ENCODE data around the gene ZNF20. TPM values are rescaled to one million over a fixed set of nuclear protein-coding genes. Genes with fewer than 3 reads are reported as not detected.

The ZNF20 gene
- 1 to 10 TPM in 5 of 6 donors, not detected in 1; 1.9 to 5.4 (median 4.1) TPM for total RNA-seq

- WGBS, 2 donors, result 0% methylated on average over 10 to 48 of the region's 49 CpGs
Observed at GRCh38 chr19:12139885-12140544, at the start of gene ZNF20. Gene ZNF20 (minus strand): TSS chr19:12140350. CDS start chr19:12140182, 168 bp downstream.

GRCh38 chr19:12187625-12188024 lies 47.5 kb upstream of the ZNF20 start:
- Histone ChIP-seq H3K27me3 (no peaks in the 10 kb centered on the region), H3K4me3 (no peak overlapping the region), H3K27ac (no peak overlapping the region), H3K4me1 (no peaks in the 10 kb centered on the region), H3K9me3 (peaks cover 40 to 94% (median 83%) of the 10 kb centered on the region in 4 donors), H3K36me3 (peaks cover 20 to 66% (median 44%) of the 10 kb centered on the region in 4 donors)
- DNase-seq (no peak), ATAC-seq (ENCODE audit: low FRiP score in 2 of 2) (no peak)
- 92 to 96% methylated on average over 6 of the region's 6 CpGs for WGBS, 2 donors
- TF ChIP-seq EP300 (IDR thresholded peaks at IDR 0.05) (no peak), CTCF (IDR thresholded peaks at IDR 0.05) (no peak), POLR2AphosphoS5 (IDR thresholded peaks at IDR 0.05) (no peak), POLR2A (IDR thresholded peaks at IDR 0.05) (no peak)

More at GRCh38 chr19:12139885-12140544, at the start of gene ZNF20:
- peak in 1 of 6 experiments; percentile 8 for TF ChIP-seq CTCF (IDR thresholded peaks at IDR 0.05)
- TF ChIP-seq EP300 (IDR thresholded peaks at IDR 0.05), result no peak
- peak in 3 of 4 donors; percentile 53 to 67 (median 61) for TF ChIP-seq POLR2A (IDR thresholded peaks at IDR 0.05)
- TF ChIP-seq POLR2AphosphoS5 (IDR thresholded peaks at IDR 0.05), result peak; percentile 45 to 49
- DNase-seq (peak; percentile 98), ATAC-seq (ENCODE audit: low FRiP score in 2 of 2) (peak; percentile 99 to 100)
- peaks cover 16 to 28% (median 24%) of the 10 kb centered on the region in 4 donors for H3K4me1 ChIP-seq
- H3K9me3 ChIP-seq, result peaks cover 0 to under 1% (median under 1%) of the 10 kb centered on the region in 4 donors
- peaks cover 4 to 31% (median 12%) of the 10 kb centered on the region in 4 donors for H3K36me3 ChIP-seq
- peak within 1 kb of the TSS; percentile 82 to 95 (median 84) for H3K4me3 ChIP-seq
- H3K27ac ChIP-seq, result peak within 1 kb of the TSS; percentile 85 to 92 (median 90)
- no peaks in the 10 kb centered on the region for H3K27me3 ChIP-seq

- DNase-seq (no peak), ATAC-seq (ENCODE audit: low FRiP score in 2 of 2) (no peak)
- Histone ChIP-seq H3K27me3 (no peaks in the 10 kb centered on the region), H3K27ac (no peak overlapping the region), H3K4me1 (no peaks in the 10 kb centered on the region), H3K36me3 (peaks cover 2 to 20% (median 7%) of the 10 kb centered on the region in 4 donors), H3K9me3 (peaks cover 1 to 55% (median 45%) of the 10 kb centered on the region in 4 donors), H3K4me3 (no peak overlapping the region)
- WGBS, 2 donors, result 90 to 93% methylated on average over 3 of the region's 3 CpGs
- no peak for TF ChIP-seq POLR2AphosphoS5 (IDR thresholded peaks at IDR 0.05)
- no peak for TF ChIP-seq POLR2A (IDR thresholded peaks at IDR 0.05)
- no peak for TF ChIP-seq EP300 (IDR thresholded peaks at IDR 0.05)
- no peak for TF ChIP-seq CTCF (IDR thresholded peaks at IDR 0.05)
Observed at GRCh38 chr19:12180377-12180776, 40.2 kb upstream of the ZNF20 start.

GRCh38 chr19:12166626-12167025 lies 26.5 kb upstream of the ZNF20 start:
- ATAC-seq (ENCODE audit: low FRiP score in 2 of 2) (no peak), DNase-seq (no peak)
- Histone ChIP-seq H3K4me1 (peaks cover 22 to 32% (median 29%) of the 10 kb centered on the region in 4 donors), H3K9me3 (no peaks in the 10 kb centered on the region), H3K36me3 (peaks cover 2 to 30% (median 13%) of the 10 kb centered on the region in 4 donors), H3K27ac (peak overlapping the region in 1 of 4 donors; percentile 48), H3K4me3 (no peak overlapping the region), H3K27me3 (no peaks in the 10 kb centered on the region)
- TF ChIP-seq CTCF (IDR thresholded peaks at IDR 0.05), result no peak
- TF ChIP-seq EP300 (IDR thresholded peaks at IDR 0.05), result no peak
- no peak for TF ChIP-seq POLR2A (IDR thresholded peaks at IDR 0.05)
- TF ChIP-seq POLR2AphosphoS5 (IDR thresholded peaks at IDR 0.05), result no peak
- 76 to 91% methylated on average over 1 of the region's 1 CpG for WGBS, 2 donors
